Naive thymus-derived CD8-positive, alpha-beta T cell (primary cell): ENCODE measurements around the gene BIK. TPM values are rescaled to one million over a fixed set of nuclear protein-coding genes. Genes with fewer than 3 reads are reported as not detected.

Source experiments
- ATAC-seq, 2 donors: fragments of 150-1000 bp; cut with Tn5 transposase in 1 of 2; sonication (Bioruptor Pico), chemical (Tn5 transposase) in 1 of 2; 1 replicate in 1 of 2; 2 replicates in 1 of 2; pipeline ENCODE4 v1.10.0; 2021; ENCODE audit warnings: mild to moderate bottlenecking in 2 of 2, moderate library complexity in 2 of 2
- POLR2A ChIA-PET: fragments of 350-600 bp; sonication (Branson Sonifier 250); formaldehyde crosslinking; loops from one replicate; lab custom pipeline; 2021; ENCODE audit warnings: antibody characterized with exemption; lab: Charles Lee
- DNase-seq, 10 donors: peaks; one replicate each; pipeline versions ENCODE4 v3.0.0 to v3.0.0-alpha.2; 2020 to 2022
- H3K27ac Mint-ChIP-seq, 10 donors: one replicate each; pipeline ENCODE4 v1.8.0; 2020 to 2022; ENCODE audit warnings: mild to moderate bottlenecking in 10 of 10, mixed read lengths in 10 of 10, moderate library complexity in 4 of 10, inconsistent platforms in 1 of 10
- H3K27me3 Mint-ChIP-seq, 5 donors: one replicate each; pipeline ENCODE4 v1.8.0; 2021 to 2022; ENCODE audit warnings: mixed read lengths in 5 of 5
- H3K36me3 Mint-ChIP-seq, 3 donors: one replicate each; pipeline ENCODE4 v1.8.0; 2020 to 2022; ENCODE audit warnings: mixed read lengths in 3 of 3, mild to moderate bottlenecking in 2 of 3, inconsistent platforms in 1 of 3
- H3K4me1 Mint-ChIP-seq, 4 donors: one replicate each; pipeline ENCODE4 v1.8.0; 2021 to 2022; ENCODE audit warnings: mixed read lengths in 4 of 4
- H3K4me3 Mint-ChIP-seq, 10 donors: one replicate each; pipeline ENCODE4 v1.8.0; 2020 to 2022; ENCODE audit warnings: mild to moderate bottlenecking in 10 of 10, mixed read lengths in 10 of 10, moderate library complexity in 6 of 10, inconsistent platforms in 1 of 10
- H3K9me3 Mint-ChIP-seq, 9 donors: one replicate each; pipeline ENCODE4 v1.8.0; 2020 to 2022; ENCODE audit warnings: mixed read lengths in 9 of 9, mild to moderate bottlenecking in 3 of 9, inconsistent platforms in 1 of 9, moderate library complexity in 1 of 9
- polyA plus RNA-seq, 3 donors: library from polyadenylated mRNA; unstranded; fragments of 300-500 nt; fragmentation: Illumina TruSeq; gene quantifications; one replicate each; pipeline ENCODE4 v1.2.3, GENCODE V29; 2021
- total RNA-seq, 8 experiments: library from RNA in 2 of 8; stranded (reverse) in 2 of 8; gene quantifications; one replicate each; pipeline ENCODE4 v1.2.3 and lab custom pipeline; 2021 to 2026

Gene BIK
- total and polyA plus RNA-seq, 5 experiments from 2014 or later: 2.6 to 6.1 (median 2.8) TPM

DNA sequence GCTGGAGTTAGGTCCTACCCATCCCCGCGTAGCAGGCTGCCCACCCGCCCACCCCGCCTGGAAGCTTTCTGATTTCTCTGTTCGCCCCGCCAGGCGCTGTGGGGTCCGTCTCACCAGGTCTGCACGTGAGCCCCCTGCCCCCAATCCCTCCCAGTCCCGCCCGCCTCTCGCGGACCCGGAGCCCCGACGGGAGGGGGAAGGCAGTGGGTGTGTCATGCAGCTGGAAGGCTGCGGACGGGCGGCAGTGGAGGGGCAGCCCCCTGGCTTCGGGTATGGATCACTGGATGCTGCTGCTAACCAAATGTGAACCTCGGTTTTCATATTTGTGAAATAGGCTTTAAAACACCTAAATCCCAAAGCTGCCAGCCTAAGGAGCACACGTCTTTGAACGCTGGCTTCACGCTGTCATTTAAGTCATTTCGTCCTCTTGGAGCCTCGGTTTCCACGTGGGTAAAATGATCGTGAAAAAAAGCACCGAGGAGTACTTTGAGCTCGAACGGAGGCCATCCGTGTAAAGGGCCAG, 568 bp upstream of the BIK start:
- Mint-ChIP-seq H3K36me3 (no peaks in the 10 kb centered on the region), H3K4me3 (peak overlapping the region; percentile 70 to 89 (median 84)), H3K9me3 (no peaks in the 10 kb centered on the region), H3K27ac (peak overlapping the region in 4 of 10 donors; percentile 27 to 82 (median 77)), H3K4me1 (peaks cover 0 to 16% (median 8%) of the 10 kb centered on the region in 4 donors), H3K27me3 (peaks cover 0 to 9% (median 0%) of the 10 kb centered on the region in 5 donors)
- ATAC-seq (no peak), DNase-seq (no peak)
- POLR2A ChIA-PET: interaction anchor here (0.5 to 1.6 kb wide), 7 partner anchors 8 to 266 kb away, joined by 3 to 4 read pairs (median 3); partner anchors contain the start of gene PACSIN2

DNA sequence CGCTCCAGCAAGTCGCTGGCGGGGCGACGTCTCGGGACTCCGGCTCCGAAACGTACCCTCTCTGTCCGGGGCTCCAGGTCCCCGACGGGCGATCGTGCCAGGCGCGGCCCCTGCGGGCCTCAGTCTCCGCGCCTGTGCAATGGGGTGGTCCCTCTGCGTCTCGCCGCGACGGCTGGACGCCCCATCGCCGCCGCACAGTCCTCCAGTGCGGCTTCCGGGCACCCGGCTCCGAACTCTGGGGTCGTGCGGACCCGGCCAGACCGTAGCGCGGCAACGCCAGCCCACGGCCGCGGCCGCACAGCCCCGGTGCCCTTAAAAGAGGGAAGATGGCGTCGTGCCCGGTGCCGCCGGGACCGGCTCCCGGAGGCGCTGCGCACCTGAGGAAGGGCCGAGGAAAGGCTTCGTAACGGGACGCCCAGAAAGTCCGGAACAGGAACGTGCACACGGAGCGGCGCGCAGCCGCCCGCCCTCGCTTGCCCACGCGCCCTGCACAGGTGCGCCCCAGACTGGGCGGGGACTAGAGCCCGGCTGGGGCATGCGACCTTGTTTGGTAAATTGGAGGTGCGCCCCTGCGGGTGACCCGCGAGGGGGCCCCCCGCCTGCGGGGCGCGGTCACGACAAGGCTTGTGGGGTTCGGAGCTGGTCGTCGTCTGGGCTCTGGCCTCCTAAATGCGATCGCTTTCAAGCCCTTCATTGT, 525 bp downstream of the BIK start:
- no peaks in the 10 kb centered on the region for H3K9me3 Mint-ChIP-seq
- H3K27ac Mint-ChIP-seq: peak overlapping the region in 7 of 10 donors; percentile 10 to 92 (median 67)
- DNase-seq: peak; percentile 29 to 78 (median 52)
- POLR2A ChIA-PET: interaction anchor here (0.5 to 1.0 kb wide), 4 partner anchors 32 to 96 kb away, joined by 3 to 4 read pairs (median 4); partner anchors contain the start of gene PACSIN2
- peak overlapping the region; percentile 68 to 90 (median 77) for H3K4me3 Mint-ChIP-seq
- no peaks in the 10 kb centered on the region for H3K36me3 Mint-ChIP-seq
- ATAC-seq: peak; percentile 89 to 90
- H3K27me3 Mint-ChIP-seq: peaks cover 0 to 9% (median 0%) of the 10 kb centered on the region in 5 donors
- peaks cover 0 to 23% (median 8%) of the 10 kb centered on the region in 4 donors for H3K4me1 Mint-ChIP-seq

DNA sequence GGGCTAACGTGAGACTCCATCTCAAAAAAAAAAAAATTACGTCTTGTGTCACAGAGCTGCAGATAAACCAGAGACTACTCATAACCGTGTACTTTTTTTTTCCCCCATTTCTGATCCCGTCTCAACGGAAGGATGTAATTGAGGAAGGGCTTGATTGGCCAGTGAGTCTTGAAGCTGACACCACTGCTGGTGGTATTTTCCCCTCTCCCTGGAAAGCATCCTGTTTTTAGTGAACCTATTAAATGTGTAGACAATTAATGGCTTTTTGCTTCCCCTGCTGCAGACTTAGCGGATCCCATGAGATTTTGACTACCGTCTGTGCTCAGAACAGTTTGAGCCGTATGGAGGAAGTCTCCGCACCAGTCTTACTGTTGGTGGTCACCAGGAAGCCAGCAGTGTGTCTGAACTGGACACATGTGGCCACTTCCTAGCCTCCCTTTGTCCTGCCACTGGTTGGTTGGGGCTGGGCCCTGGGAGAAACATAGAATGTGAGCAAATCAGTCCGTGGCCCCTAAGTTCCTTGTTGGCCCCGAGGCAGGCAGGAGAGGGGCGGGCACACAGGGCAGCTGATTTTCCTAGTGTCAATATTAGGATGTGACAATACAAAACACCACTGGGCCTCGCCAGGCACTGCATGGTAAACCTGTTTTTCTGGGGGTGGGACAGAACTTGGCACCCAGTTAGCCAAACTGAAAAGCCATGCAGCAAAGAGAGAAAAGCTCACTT, 3.1 kb downstream of the BIK start:
- Mint-ChIP-seq H3K9me3 (no peaks in the 10 kb centered on the region), H3K27ac (peak overlapping the region in 3 of 10 donors; percentile 27 to 51 (median 33)), H3K4me3 (peak overlapping the region in 4 of 10 donors; percentile 6 to 46 (median 31)), H3K4me1 (peaks cover 0 to 27% (median 7%) of the 10 kb centered on the region in 4 donors), H3K36me3 (no peaks in the 10 kb centered on the region), H3K27me3 (peaks cover 0 to 9% (median 0%) of the 10 kb centered on the region in 5 donors)
- POLR2A ChIA-PET: no interaction called here
- ATAC-seq: no peak
- no peak for DNase-seq

DNA sequence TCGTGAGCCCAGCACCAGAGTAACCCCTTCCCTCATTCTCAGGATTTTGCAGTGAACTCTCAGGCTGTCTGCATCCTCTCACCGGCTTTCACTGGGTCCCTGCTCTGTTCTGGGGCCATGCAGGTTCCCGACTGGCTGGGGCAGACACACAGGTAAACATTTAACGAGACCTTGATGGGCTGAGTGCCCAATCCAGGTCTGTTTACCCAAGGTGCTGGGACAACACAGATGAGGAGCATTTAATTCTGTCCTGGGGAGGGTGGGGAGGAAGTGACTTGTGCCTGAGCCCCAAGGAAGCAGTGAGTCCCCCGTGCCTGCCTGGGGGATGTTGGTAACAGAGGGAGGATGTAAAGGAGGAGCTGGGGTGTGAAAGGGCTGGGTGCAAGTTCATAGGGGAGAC, 4.4 kb downstream of the BIK start:
- Mint-ChIP-seq H3K27ac (peak overlapping the region in 3 of 10 donors; percentile 12 to 29 (median 28)), H3K36me3 (no peaks in the 10 kb centered on the region), H3K4me3 (no peak overlapping the region), H3K9me3 (no peaks in the 10 kb centered on the region), H3K27me3 (peaks cover 0 to 9% (median 0%) of the 10 kb centered on the region in 5 donors), H3K4me1 (peaks cover 0 to 37% (median 7%) of the 10 kb centered on the region in 4 donors)
- ATAC-seq (no peak), DNase-seq (no peak)
- POLR2A ChIA-PET: no interaction called here

DNA sequence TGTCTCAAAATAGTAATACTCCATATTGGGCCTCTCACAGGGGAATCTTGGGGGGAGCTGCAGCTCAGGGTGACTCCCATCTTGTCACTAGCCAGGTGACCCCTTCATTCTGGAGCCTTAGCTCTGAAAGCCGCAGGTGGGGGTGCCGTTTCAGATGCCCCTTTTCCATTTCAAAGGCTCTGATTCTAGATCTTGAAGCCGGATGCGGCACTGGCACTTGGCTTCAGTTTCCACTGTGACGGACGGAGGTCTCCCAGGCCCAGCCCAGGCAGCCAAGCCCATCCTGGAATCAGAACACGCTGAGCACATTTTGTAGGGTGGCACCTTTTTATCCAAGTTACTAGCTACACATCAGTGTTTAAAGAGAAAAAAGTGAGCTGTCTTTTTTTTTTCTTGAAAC, 6.4 kb downstream of the BIK start:
- DNase-seq: no peak
- peaks cover 0 to 31% (median 2%) of the 10 kb centered on the region in 4 donors for H3K4me1 Mint-ChIP-seq
- H3K9me3 Mint-ChIP-seq: no peaks in the 10 kb centered on the region
- H3K4me3 Mint-ChIP-seq: no peak overlapping the region
- POLR2A ChIA-PET: interaction anchor here (1.0 kb wide), 1 partner anchor 10 kb away, joined by 4 read pairs; no protein-coding TSS in a partner anchor
- no peak for ATAC-seq
- H3K27ac Mint-ChIP-seq: no peak overlapping the region
- peaks cover 0 to 6% (median 0%) of the 10 kb centered on the region in 5 donors for H3K27me3 Mint-ChIP-seq
- no peaks in the 10 kb centered on the region for H3K36me3 Mint-ChIP-seq

DNA sequence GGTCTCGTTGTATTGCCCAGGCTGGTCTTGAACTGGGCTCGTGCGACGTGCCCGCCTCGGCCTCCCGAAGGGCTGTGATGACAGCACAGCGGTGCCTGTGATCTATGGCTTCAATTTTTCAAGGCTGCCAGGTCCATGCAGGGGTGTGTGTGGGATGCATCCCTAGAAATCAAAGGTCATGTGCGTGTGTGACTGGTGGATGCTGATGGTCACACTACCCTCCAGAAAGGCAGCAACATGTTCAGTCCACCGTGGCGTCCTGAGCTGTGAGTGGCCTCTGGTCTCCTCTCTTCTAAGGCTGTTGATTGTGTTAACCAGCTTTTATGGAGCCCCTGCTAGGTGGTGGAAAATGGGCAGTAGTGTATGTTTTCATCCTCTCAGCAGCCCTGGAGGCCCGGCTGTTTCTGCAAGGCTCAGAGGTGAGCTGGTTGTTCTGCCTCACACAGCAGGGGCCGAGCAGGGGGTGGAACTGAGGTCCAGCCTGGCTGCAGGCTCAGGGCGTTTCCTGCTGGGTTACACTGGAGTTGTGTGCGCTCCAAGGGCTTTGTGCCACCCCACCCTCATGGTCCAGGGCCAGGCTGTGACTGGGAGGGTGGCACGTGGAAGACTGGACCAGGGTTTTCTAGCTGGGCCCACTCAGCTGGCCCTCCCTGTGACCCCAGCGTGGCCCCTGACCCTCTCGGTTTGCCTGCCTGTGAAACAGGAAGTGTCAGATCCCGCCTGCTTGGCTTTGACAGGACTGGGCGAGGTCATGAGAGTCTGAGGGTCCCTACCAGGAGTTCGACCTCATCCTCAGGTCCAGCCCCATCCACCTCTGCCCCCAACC, 7.7 kb downstream of the BIK start:
- Mint-ChIP-seq H3K4me1 (peaks cover 0 to 37% (median 1%) of the 10 kb centered on the region in 4 donors), H3K36me3 (no peaks in the 10 kb centered on the region), H3K27me3 (peaks cover 0 to 4% (median 0%) of the 10 kb centered on the region in 5 donors), H3K27ac (no peak overlapping the region), H3K4me3 (no peak overlapping the region), H3K9me3 (no peaks in the 10 kb centered on the region)
- POLR2A ChIA-PET: interaction anchor here (0.5 kb wide), 1 partner anchor 8 kb away, joined by 3 read pairs; the partner anchor contains the start of gene BIK
- no peak for ATAC-seq
- no peak for DNase-seq

DNA sequence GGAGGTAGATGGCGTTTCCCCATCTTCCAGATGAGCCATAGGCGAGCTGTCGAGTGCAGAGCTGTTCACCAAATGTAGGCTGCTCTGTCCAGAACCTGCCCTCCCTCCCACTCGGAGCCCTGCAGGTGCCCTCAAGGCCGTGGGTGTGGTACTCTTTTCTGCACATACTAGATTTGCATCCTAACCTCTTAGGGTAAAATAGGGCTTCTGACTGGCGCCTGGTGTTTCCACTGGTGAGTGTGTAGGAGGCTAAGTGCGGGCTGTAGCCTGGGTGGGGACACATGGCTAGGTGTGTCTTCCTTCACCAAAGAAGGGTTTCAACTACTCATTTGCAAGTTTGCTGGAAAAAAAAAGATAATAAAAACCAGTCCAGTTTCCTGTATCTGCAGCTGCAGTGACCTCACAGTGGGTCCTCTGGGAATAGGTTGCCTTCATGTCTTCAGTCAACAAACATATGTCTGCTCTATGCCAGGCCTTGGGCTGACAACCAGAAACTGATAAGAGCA, 8.5 kb downstream of the BIK start:
- Mint-ChIP-seq H3K27me3 (no peaks in the 10 kb centered on the region), H3K27ac (peak overlapping the region in 1 of 10 donors; percentile 8), H3K9me3 (no peaks in the 10 kb centered on the region), H3K4me3 (no peak overlapping the region), H3K4me1 (peaks cover 0 to 30% (median under 1%) of the 10 kb centered on the region in 4 donors), H3K36me3 (peaks cover 0 to 1% (median 0%) of the 10 kb centered on the region in 3 donors)
- POLR2A ChIA-PET: no interaction called here
- no peak for DNase-seq
- no peak for ATAC-seq

DNA sequence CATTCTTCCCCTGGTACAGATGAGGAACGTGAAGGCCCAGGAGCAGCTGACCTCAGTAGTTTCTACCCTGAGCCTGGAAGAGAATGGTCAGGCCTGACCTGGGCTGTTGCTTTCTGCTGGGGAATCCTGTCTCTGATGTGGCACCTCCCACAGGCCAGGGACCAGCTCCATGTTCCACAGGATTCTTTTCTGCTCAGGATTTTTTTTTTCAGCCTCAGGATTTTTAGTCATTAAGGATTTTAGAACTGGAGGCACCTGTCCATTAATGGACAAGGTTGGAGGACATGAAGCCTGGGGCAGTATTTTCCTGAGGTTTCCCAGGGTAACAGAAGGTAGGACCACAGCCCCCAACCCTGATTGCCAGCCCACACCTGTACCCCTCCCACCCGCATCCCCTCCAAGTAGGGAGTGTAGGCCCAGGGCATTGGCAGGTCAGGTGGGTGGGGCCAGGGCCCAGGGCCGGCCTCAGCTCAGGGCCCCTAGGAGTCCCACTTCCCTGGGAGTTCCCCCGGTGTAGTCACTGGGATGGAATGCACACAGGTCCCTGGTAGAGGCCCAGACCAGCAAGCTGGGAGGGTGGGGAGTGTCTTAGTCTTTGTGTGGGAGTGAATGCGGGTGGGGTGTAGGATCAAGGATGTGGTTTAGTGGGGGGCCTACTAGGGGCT, 16.1 kb downstream of the BIK start:
- DNase-seq: no peak
- H3K36me3 Mint-ChIP-seq: peaks cover 0 to 2% (median 0%) of the 10 kb centered on the region in 3 donors
- POLR2A ChIA-PET: no interaction called here
- H3K27me3 Mint-ChIP-seq: no peaks in the 10 kb centered on the region
- no peak for ATAC-seq
- H3K9me3 Mint-ChIP-seq: no peaks in the 10 kb centered on the region
- H3K27ac Mint-ChIP-seq: peak overlapping the region in 2 of 10 donors; percentile 20 to 55
- H3K4me3 Mint-ChIP-seq: no peak overlapping the region
- H3K4me1 Mint-ChIP-seq: peaks cover 7 to 20% (median 14%) of the 10 kb centered on the region in 4 donors

DNA sequence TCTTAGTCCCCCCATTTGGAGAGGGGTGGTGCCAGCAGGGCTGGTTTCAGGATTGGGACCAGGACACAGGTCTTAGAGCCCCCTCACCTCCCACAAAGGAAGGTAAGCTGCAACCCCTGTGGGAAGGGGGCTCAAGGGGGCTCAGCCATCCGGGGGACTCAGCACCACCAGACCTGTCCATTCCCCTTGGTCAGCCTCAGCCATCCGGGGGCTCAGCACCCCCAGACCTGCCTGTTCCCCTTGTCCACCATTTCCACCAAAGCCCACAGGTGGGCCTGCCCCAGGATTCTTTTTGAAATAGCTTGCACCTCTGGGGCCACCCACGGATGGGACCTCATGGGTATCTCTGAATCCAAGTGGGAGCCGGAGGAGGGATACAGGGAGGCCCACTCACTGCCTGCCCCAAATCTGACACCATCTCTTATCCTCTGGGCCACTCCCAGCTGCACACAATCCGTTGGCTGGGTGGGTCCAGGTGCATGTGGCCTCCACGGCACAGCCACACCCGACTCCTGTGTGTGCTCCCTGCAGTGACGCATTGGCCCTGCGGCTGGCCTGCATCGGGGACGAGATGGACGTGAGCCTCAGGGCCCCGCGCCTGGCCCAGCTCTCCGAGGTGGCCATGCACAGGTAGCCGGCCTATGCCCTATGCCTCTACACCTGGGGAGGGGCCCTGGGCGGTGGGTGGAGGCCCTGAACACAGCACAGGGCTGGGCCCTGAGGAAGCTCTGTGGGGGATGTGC, 16.8 kb downstream of the BIK start:
- no peaks in the 10 kb centered on the region for H3K9me3 Mint-ChIP-seq
- ATAC-seq (no peak), DNase-seq (no peak)
- no peaks in the 10 kb centered on the region for H3K27me3 Mint-ChIP-seq
- H3K36me3 Mint-ChIP-seq: peaks cover 0 to 8% (median 0%) of the 10 kb centered on the region in 3 donors
- POLR2A ChIA-PET: no interaction called here
- H3K4me1 Mint-ChIP-seq: peaks cover 7 to 18% (median 12%) of the 10 kb centered on the region in 4 donors
- peak overlapping the region in 3 of 10 donors; percentile 20 to 55 (median 25) for H3K27ac Mint-ChIP-seq
- H3K4me3 Mint-ChIP-seq: no peak overlapping the region

DNA sequence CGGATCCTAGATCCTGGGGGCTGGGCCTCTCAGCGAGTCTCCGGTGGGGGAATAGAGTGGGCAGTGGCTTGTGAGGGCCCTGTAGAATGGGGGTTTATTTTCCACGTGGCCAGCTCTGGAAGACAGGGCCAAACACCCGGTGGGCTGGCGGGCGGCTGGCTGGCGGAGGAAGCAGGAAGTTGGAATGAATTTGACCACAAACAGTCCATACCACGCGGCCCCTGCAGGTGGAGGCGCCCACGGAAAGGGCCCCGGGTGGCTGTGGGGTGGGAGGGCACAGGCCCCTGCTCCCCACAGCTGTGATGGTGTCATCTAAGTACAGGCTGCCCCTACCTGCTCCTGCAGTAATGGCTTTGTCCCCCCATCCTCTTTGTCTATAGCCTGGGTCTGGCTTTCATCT, 17.6 kb downstream of the BIK start:
- Mint-ChIP-seq H3K27ac (peak overlapping the region in 2 of 10 donors; percentile 25 to 78), H3K9me3 (no peaks in the 10 kb centered on the region), H3K4me1 (peaks cover 7 to 18% (median 11%) of the 10 kb centered on the region in 4 donors), H3K36me3 (peaks cover 0 to 8% (median 0%) of the 10 kb centered on the region in 3 donors), H3K27me3 (no peaks in the 10 kb centered on the region), H3K4me3 (no peak overlapping the region)
- POLR2A ChIA-PET: no interaction called here
- ATAC-seq: peak in 1 of 2 donors; percentile 20
- DNase-seq: no peak
